SK-N-MC (cell line): Measurements from ENCODE around the gene FBRSL1.

Experiments used
- EZH2 ChIP-seq: fragments of 200-600 bp; sonication (generic); IDR thresholded peaks from one replicate; pipeline ENCODE4 v1.6.1; 2017; ENCODE audit warnings: antibody characterized with exemption
- FOXP2 ChIP-seq: optimal IDR thresholded peaks from 2 replicates; pipeline ENCODE3; 2011; ENCODE audit warnings: mild to moderate bottlenecking, moderate library complexity; ENCODE audit not compliant: insufficient read depth; ENCODE audit errors: extremely low read length, control extremely low read depth
- POLR2AphosphoS5 ChIP-seq: IDR thresholded peaks from 2 replicates; pipeline ENCODE4 v1.6.1; 2012; ENCODE audit warnings: mild to moderate bottlenecking, low read depth, low read length, borderline replicate concordance

- no peak for TF ChIP-seq POLR2AphosphoS5
- no peak for TF ChIP-seq EZH2
- no peak for TF ChIP-seq FOXP2
These were observed 1.2 kb downstream of the FBRSL1 start for GRCh38 chr12:132491138-132491663.
